ENCODE results near the gene TOMM40L. TPM values are rescaled to one million over a fixed set of nuclear protein-coding genes. Genes with fewer than 3 reads are reported as not detected.
"Not testable (repeated sequence)": the region's sequence is repeated elsewhere in the genome, so short reads cannot be mapped to it uniquely, and the experiment has no call there.

Gene TOMM40L
- total RNA-seq, 2 experiments from 2014 or later: 12.3 to 13.2 TPM

DNA sequence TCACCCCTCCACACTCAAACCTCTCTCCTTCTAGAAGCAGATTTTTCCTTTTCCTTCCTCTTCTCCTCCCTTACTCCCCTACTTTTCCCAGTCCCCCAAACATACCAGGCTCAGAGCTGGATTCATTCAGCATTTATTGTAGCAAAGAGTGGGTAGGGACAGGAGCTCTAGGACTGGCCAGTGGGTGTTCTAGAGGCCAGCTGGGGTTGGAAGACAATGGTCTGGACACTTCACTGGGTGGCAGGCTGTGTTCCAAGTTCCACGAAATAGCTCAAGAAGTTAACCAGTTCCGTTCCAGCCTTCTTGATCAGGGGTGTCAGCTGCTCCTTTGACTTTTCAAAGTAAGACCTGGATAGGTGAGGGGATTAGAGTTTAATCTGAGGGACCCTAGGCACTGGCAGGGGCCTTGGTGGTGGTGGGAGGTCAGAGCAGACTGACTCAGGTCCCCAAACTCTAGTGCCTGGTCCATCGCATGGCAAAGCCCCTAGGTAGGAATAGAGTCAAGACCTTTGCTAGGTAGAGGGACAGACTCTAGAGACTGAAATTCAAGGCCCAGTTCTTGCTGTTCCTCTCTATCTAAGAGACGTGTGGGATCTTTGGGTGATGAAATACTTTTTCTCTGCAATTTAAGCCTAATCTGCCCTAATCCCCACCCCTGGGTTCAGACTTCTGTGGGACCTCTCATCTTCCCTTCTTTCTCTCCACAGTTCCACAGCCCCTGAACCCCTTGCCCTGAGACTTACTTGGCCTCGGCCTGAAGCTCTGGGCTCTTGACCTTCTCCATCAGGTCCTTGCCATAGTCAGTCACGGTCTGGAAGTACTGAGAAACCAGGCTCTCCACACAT lies 3.5 kb upstream of the TOMM40L start:
- ATAC-seq (no peak), DNase-seq (no peak)
- Mint-ChIP-seq H3K4me1 (peaks cover 50% of the 10 kb centered on the region), H3K9me3 (ENCODE audit: low read depth) (no peaks in the 10 kb centered on the region), H3K36me3 (ENCODE audit: low read depth) (no peaks in the 10 kb centered on the region), H3K27ac (no peak overlapping the region), H3K27me3 (no peaks in the 10 kb centered on the region), H3K4me3 (no peak overlapping the region)
- intact Hi-C loops (cut with DNase I, micrococcal nuclease): no loop called here
- POLR2A ChIA-PET: interaction anchor here (0.8 kb wide), 1 partner anchor 40 kb away, joined by 4 read pairs; no protein-coding TSS in a partner anchor
- CTCF ChIA-PET: interaction anchor here (0.7 to 7.0 kb wide), 10 partner anchors 14 to 600 kb away, joined by 3 to 108 read pairs (median 3); partner anchors contain the start of gene NDUFS2

DNA sequence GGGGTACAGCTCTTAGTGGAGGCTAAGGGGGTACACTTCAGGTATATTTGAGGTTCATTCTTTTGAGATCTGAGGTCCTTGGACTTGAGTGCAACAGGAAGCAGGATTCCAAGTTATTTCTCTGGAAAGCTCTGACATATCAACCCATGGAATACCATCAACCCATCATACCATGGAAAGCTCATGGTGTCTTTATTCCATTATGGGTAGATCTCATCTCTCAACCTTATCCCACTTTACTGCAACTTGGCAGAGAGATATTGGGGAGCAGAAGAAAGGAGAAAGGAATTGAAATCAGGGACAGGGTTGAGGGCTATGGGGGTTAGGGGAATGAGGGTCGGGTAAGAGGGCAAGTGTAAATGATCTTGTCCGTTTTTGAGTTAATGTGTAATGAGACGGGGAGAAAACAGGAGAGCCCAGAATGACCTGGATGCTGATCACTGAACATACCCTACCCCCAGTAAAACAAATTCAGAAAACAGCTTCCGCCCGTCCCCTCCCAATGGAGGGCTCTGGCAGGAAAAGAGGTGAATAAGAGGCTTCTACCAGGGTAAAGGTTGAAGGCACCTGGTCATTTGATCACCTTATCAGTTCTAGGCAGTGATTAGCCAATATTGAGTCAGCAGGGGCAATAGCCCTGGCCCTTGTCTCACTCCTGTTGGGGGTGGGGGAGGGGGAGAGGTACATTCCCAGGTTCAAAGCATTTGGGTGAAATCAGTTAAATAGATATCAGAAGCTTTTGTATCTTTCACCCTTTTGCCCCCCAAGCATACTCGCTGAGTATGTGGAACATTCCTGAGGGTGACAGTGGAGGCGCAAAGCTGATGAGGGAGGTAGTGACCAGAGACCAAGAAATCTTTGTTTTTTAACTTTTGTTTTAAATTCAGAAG lies 1.8 kb upstream of the TOMM40L start:
- ChIA-PET CTCF (interaction anchor here (1.1 to 7.0 kb wide), 9 partner anchors 13 to 159 kb away, joined by 3 to 108 read pairs (median 4); partner anchors contain the start of gene NDUFS2), POLR2A (interaction anchor here (0.5 kb wide), 1 partner anchor 165 kb away, joined by 3 read pairs; no protein-coding TSS in a partner anchor)
- no peak for ATAC-seq
- intact Hi-C loops (cut with DNase I, micrococcal nuclease): no loop called here
- H3K36me3 Mint-ChIP-seq (ENCODE audit: low read depth): peaks cover 14% of the 10 kb centered on the region
- no peak overlapping the region for H3K4me3 Mint-ChIP-seq
- no peak for DNase-seq
- no peaks in the 10 kb centered on the region for H3K9me3 Mint-ChIP-seq (ENCODE audit: low read depth)
- H3K27me3 Mint-ChIP-seq: no peaks in the 10 kb centered on the region
- no peak overlapping the region for H3K27ac Mint-ChIP-seq
- H3K4me1 Mint-ChIP-seq: peaks cover 41% of the 10 kb centered on the region

DNA sequence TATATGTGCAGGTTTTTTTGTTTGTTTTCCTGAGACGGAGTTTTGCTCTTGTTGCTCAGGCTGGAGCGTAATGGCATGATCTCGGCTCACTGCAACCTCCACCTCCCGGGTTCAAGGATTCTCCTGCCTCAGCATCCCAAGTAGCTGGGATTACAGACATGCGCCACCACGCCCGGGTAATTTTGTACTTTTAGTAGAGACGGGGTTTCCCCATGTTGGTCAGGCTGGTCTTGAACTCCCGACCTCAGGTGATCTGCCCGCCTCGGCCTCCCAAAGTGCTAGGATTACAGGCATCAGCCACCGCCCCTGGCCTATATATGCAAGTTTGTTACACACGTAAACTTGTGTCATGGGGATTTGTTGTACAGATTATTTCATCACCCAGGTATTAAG lies 1.2 kb upstream of the TOMM40L start:
- CTCF ChIA-PET: interaction anchor here (1.0 to 7.0 kb wide), 10 partner anchors 14 to 165 kb away, joined by 3 to 108 read pairs (median 5); partner anchors contain the start of genes ADAMTS4 and NDUFS2
- Mint-ChIP-seq H3K27ac (peak overlapping the region; percentile 87), H3K4me1 (peaks cover 37% of the 10 kb centered on the region), H3K36me3 (ENCODE audit: low read depth) (peaks cover 14% of the 10 kb centered on the region)
- POLR2A ChIA-PET: interaction anchor here (1.3 kb wide), 1 partner anchor 166 kb away, joined by 4 read pairs; no protein-coding TSS in a partner anchor
- intact Hi-C loops (cut with DNase I, micrococcal nuclease): loop anchor here (1.0 to 5.0 kb wide), 14 partner anchors 15 to 1338 kb away; partner anchors contain the start of genes DEDD (in 2 of the 2), PPOX (in 2 of the 2), B4GALT3 (in 1 of the 2) and NDUFS2 (in 1 of the 2)
- ATAC-seq; H3K4me3 Mint-ChIP-seq; DNase-seq; H3K27me3 Mint-ChIP-seq; H3K9me3 Mint-ChIP-seq (ENCODE audit: low read depth): not testable (repeated sequence)

DNA sequence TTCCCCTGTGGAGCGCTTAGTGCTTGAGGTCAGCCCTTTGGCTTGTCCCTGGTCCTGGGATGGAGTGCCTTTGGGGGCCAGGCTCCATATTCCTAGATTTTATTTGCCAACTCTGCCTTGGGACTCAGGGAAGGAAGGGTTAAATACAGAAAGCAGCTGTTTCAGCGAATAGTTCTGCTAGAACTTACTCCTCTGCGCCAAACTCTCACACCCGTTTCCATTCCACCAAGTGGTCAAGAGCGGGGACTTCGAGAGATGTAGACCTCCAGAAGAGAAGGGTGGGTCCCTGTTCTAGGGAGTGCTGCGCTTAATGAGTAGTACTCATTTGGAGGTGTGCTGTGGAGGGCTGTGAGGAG lies 704 bp upstream of the TOMM40L start:
- Mint-ChIP-seq H3K36me3 (ENCODE audit: low read depth) (peaks cover 16% of the 10 kb centered on the region), H3K4me1 (peaks cover 33% of the 10 kb centered on the region), H3K4me3 (peak overlapping the region; percentile 14), H3K9me3 (ENCODE audit: low read depth) (no peaks in the 10 kb centered on the region), H3K27me3 (no peaks in the 10 kb centered on the region), H3K27ac (peak overlapping the region; percentile 87)
- ChIA-PET CTCF (interaction anchor here (0.6 to 7.0 kb wide), 41 partner anchors 9 to 456 kb away, joined by 3 to 108 read pairs (median 5); partner anchors contain the start of genes ADAMTS4, CFAP126, DEDD and FCER1G), POLR2A (interaction anchor here (0.6 to 1.3 kb wide), 18 partner anchors 8 to 1279 kb away, joined by 3 to 16 read pairs (median 4); partner anchors contain the start of genes B4GALT3, NDUFS2, SDHC and UFC1)
- ATAC-seq: no peak
- intact Hi-C loops (cut with DNase I, micrococcal nuclease): loop anchor here (1.0 to 5.0 kb wide), 14 partner anchors 16 to 1337 kb away; partner anchors contain the start of genes DEDD (in 2 of the 2), PPOX (in 2 of the 2), B4GALT3 (in 1 of the 2) and NDUFS2 (in 1 of the 2)
- peak; percentile 19 for DNase-seq

DNA sequence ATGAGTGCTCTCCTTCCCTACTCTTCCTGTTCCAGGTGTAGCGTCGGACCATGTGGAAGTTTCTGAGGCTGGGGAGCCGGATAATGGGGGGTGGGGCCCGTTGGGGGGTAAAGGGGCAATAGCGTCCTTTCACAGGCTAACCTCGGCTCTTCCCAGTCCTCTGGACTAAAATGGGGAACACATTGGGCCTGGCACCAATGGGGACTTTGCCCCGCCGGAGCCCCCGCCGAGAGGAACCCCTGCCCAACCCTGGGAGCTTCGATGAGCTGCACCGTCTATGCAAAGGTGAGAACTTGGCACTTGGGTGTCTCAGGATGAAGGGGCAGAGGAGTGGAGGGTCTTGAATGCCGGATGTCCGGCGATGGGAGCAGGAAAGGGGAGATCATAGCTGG lies 456 bp downstream of the TOMM40L start:
- DNase-seq: peak; percentile 18
- ChIA-PET POLR2A (interaction anchor here (0.8 to 1.3 kb wide), 9 partner anchors 15 to 93 kb away, joined by 3 to 16 read pairs (median 5); partner anchors contain the start of genes B4GALT3 and NDUFS2), CTCF (interaction anchor here (0.6 to 7.0 kb wide), 36 partner anchors 10 to 457 kb away, joined by 3 to 108 read pairs (median 6); partner anchors contain the start of genes CFAP126, DEDD, FCER1G and KLHDC9)
- no peaks in the 10 kb centered on the region for H3K27me3 Mint-ChIP-seq
- H3K4me1 Mint-ChIP-seq: peaks cover 31% of the 10 kb centered on the region
- no peak for ATAC-seq
- peaks cover 19% of the 10 kb centered on the region for H3K36me3 Mint-ChIP-seq (ENCODE audit: low read depth)
- H3K4me3 Mint-ChIP-seq: peak overlapping the region; percentile 97
- H3K9me3 Mint-ChIP-seq (ENCODE audit: low read depth): no peaks in the 10 kb centered on the region
- H3K27ac Mint-ChIP-seq: peak overlapping the region; percentile 98
- intact Hi-C loops (cut with DNase I, micrococcal nuclease): loop anchor here (1.0 to 5.0 kb wide), 5 partner anchors 24 to 1336 kb away; partner anchors contain the start of genes NDUFS2 (in 1 of the 2), PPOX (in 1 of the 2), SDHC (in 1 of the 2) and UAP1 (in 1 of the 2)

DNA sequence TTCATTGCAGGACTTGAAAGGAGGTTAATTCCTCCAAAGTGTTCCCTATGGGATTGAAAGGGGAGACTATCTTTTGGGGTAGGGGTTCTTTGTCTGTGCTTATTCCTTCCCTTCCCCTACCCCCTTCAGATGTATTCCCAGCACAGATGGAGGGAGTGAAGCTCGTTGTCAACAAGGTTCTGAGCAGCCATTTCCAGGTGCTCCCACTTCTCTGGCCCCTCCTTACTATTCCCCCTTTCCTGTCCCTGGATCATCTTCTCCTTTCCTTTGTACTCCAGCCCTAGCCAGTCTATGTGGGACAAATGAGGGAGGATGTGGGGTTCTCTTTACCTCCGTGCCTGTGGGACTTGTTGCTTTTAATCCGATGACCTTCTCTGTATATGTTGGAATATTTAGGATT lies 899 bp downstream of the TOMM40L start:
- ATAC-seq (no peak), DNase-seq (no peak)
- Mint-ChIP-seq H3K4me3 (peak overlapping the region; percentile 97), H3K27me3 (no peaks in the 10 kb centered on the region), H3K4me1 (peaks cover 30% of the 10 kb centered on the region), H3K27ac (peak overlapping the region; percentile 65), H3K36me3 (ENCODE audit: low read depth) (peaks cover 19% of the 10 kb centered on the region), H3K9me3 (ENCODE audit: low read depth) (no peaks in the 10 kb centered on the region)
- ChIA-PET POLR2A (no interaction called here), CTCF (interaction anchor here (0.6 to 7.0 kb wide), 22 partner anchors 9 to 213 kb away, joined by 3 to 108 read pairs (median 6); partner anchors contain the start of genes CFAP126, FCER1G, NDUFS2 and PPOX)
- intact Hi-C loops (cut with DNase I, micrococcal nuclease): loop anchor here (1.0 to 5.0 kb wide), 8 partner anchors 24 to 1336 kb away; partner anchors contain the start of genes NDUFS2 (in 1 of the 2), PPOX (in 1 of the 2), SDHC (in 1 of the 2) and UAP1 (in 1 of the 2)

DNA sequence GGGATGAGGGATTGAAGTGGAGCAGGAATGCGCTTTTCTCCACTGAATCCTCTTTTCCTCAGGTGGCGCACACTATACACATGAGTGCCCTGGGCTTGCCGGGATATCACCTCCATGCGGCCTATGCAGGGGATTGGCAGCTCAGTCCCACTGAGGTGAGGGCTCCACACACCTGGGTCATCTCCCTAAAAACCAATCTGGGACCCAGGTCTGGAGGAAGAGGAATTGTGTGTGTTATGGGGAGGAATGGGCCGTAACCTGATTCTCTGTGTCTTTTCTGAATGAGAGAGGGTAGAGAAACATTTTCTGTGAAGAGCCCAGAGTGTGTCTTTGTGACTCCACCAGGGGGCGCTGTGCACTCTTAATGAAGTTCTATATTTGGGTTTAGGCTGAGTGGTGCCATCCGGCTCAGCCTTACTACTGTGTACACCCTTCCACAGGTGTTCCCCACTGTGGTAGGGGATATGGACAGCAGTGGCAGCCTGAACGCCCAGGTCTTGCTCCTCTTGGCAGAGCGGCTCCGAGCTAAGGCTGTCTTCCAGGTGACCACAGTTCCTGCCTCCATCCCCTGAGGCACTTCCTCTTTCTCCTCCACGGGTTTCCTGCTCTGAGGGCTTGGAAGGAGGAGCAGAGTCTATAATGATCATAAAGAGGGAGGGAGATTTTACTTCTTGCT lies 1.5 kb downstream of the TOMM40L start:
- Mint-ChIP-seq H3K27me3 (no peaks in the 10 kb centered on the region), H3K4me1 (peaks cover 28% of the 10 kb centered on the region), H3K4me3 (peak overlapping the region; percentile 97), H3K9me3 (ENCODE audit: low read depth) (no peaks in the 10 kb centered on the region), H3K36me3 (ENCODE audit: low read depth) (peaks cover 19% of the 10 kb centered on the region), H3K27ac (peak overlapping the region; percentile 65)
- ChIA-PET CTCF (interaction anchor here (0.6 to 7.0 kb wide), 21 partner anchors 9 to 156 kb away, joined by 3 to 108 read pairs (median 7); partner anchors contain the start of genes FCER1G, NDUFS2, PPOX and SDHC), POLR2A (no interaction called here)
- intact Hi-C loops (cut with DNase I, micrococcal nuclease): loop anchor here (1.0 to 5.0 kb wide), 7 partner anchors 60 to 1335 kb away; partner anchors contain the start of genes PPOX (in 1 of the 2), SDHC (in 1 of the 2) and UAP1 (in 1 of the 2)
- DNase-seq: peak; percentile 96
- ATAC-seq: peak; percentile 47

DNA sequence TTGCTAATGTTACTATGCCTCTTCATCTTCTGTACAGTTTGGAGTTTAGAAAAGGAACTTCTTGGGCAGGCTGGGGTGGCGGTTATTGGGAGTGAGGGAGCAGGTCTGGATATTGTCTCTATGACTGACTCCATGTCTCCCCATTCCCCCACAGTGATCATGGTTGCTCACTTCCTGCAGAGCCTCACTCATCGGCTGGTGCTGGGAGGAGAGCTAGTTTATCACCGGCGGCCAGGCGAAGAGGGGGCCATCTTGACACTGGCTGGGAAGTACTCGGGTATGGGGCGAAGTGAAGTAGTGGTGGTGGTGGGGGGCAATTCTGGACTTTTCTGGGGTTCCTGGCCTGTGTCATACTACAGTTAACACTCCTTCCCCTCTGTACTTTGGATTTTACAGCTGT lies 2.2 kb downstream of the TOMM40L start:
- Mint-ChIP-seq H3K4me3 (peak overlapping the region; percentile 97), H3K27me3 (no peaks in the 10 kb centered on the region), H3K27ac (peak overlapping the region; percentile 55), H3K4me1 (peaks cover 28% of the 10 kb centered on the region), H3K9me3 (ENCODE audit: low read depth) (no peaks in the 10 kb centered on the region), H3K36me3 (ENCODE audit: low read depth) (peaks cover 19% of the 10 kb centered on the region)
- ChIA-PET POLR2A (no interaction called here), CTCF (interaction anchor here (0.6 to 7.0 kb wide), 12 partner anchors 8 to 155 kb away, joined by 3 to 89 read pairs (median 6); partner anchors contain the start of genes FCER1G, NDUFS2 and PPOX)
- DNase-seq: no peak
- intact Hi-C loops (cut with DNase I, micrococcal nuclease): loop anchor here (5.0 kb wide), 3 partner anchors 61 to 1334 kb away; partner anchors contain the start of genes PPOX (in 1 of the 2) and UAP1 (in 1 of the 2)
- ATAC-seq: no peak

DNA sequence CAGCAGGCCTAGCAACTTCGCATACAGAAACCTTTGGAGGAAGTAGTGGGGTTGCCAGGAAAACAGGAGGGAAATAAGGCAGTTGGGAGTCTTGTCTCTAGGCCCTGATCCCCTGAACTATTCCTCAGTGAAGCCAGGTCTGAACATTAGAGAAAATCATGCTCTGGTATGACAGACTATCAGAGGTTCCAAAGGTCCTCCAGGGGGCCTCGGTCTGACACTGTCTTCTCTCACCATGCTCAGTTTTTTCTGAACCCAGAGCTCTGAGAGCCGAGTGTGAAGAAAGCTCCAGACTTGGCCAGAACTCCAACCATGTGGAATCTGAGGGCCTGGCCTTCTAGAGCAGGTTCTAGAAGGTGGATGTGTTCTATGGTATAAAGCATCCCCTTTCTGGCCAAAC lies 4.0 kb downstream of the TOMM40L start:
- no peaks in the 10 kb centered on the region for H3K9me3 Mint-ChIP-seq (ENCODE audit: low read depth)
- intact Hi-C loops (cut with DNase I, micrococcal nuclease): loop anchor here (5.0 kb wide), 3 partner anchors 63 to 1332 kb away; partner anchors contain the start of genes PPOX (in 1 of the 2) and UAP1 (in 1 of the 2)
- H3K27ac Mint-ChIP-seq: no peak overlapping the region
- ChIA-PET POLR2A (no interaction called here), CTCF (interaction anchor here (0.6 to 3.7 kb wide), 15 partner anchors 9 to 153 kb away, joined by 3 to 18 read pairs (median 4); no protein-coding TSS in a partner anchor)
- H3K4me1 Mint-ChIP-seq: peaks cover 27% of the 10 kb centered on the region
- ATAC-seq (no peak), DNase-seq (no peak)
- H3K4me3 Mint-ChIP-seq: no peak overlapping the region
- no peaks in the 10 kb centered on the region for H3K27me3 Mint-ChIP-seq
- peaks cover 19% of the 10 kb centered on the region for H3K36me3 Mint-ChIP-seq (ENCODE audit: low read depth)
